Measurements from ENCODE around the gene PGS1.
A peak's percentile ranks its signal among the peaks of the same experiment; 100 is the strongest.

PGS1 gene

DNA sequence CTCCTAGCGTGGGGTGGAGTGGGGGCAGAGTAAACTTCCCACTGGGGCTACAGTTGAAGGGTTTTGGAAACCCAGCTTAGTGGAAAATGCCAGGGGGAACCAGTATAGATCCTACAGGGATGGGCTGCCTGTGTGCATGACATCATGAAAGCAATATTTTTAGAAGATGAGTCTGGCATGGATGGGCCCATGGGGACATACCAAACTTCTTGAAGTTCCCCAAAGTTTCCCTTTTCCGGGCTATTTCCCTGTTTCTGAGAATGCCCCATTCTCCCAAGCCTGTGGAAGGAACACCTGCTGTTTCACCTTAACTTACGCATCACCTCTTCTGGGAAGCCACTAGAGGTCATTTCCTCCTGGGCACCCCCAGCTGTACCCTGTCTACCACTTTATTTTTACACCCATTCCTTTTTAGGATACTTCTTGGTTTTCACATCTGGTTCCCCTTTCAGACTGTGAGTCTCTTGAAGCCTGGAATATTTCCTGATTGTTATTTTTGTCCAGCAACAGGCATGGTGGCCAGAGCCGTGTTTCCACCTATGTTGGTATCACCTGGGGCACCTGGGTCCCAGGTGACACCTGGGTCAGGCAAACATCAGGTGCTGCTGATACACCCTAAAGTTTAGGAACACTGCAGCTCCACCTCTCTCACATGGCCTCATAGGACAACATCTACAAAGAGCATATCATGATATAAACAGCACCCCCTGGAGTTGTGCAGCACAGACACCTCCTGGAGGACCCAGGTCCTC, 28.4 kb upstream of the PGS1 start:
- Histone ChIP-seq H3K27ac (ENCODE audit: low read length) (peak overlapping the region; percentile 20), H3K4me1 (ENCODE audit: control insufficient read depth in 1 of 2, insufficient read depth in 2 of 2, low read length in 2 of 2) (peaks cover 20 to 23% of the 10 kb centered on the region in 2 donors), H3K27me3 (ENCODE audit: low read depth, low read length) (no peaks in the 10 kb centered on the region), H3K36me3 (ENCODE audit: control insufficient read depth in 1 of 2, insufficient read depth in 2 of 2, low read length in 2 of 2) (no peaks in the 10 kb centered on the region), H3K9me3 (ENCODE audit: control insufficient read depth in 1 of 2, low read length in 2 of 2) (no peaks in the 10 kb centered on the region), H3K4me3 (ENCODE audit: low read depth in 1 of 2, low read length in 2 of 2) (no peak overlapping the region)

DNA sequence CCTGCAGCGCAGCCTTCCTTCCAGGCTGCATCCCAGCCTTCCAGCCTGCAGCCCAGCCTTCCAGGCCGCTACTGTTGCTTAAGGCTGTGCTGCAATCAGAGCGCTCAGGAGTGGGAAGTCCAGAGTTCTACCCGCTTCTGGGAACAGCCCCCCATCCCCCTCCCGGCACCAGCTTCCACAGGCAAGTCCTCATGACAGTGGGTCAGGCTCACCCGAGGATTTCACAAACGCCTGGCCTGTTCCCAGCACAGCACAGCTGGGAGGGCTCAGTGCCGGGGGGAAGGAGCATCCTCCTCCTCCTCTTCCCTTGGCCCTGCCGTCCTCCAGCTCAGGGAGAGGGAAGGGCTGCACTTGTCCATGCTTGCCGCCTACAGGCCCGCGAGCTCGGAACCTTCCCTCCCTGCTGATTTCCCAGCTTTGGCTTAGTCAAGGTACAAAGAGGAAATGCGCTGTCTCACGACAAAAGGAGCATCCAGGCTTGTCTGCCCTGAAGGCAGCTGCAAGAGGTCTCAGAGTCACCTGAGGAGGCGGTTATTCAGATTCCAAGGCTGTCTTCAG, 26.9 kb upstream of the PGS1 start:
- H3K9me3 ChIP-seq (ENCODE audit: control insufficient read depth in 1 of 2, low read length in 2 of 2): no peaks in the 10 kb centered on the region
- H3K36me3 ChIP-seq (ENCODE audit: control insufficient read depth in 1 of 2, insufficient read depth in 2 of 2, low read length in 2 of 2): peaks cover 0 to 9% of the 10 kb centered on the region in 2 donors
- peaks cover 30 to 36% of the 10 kb centered on the region in 2 donors for H3K4me1 ChIP-seq (ENCODE audit: control insufficient read depth in 1 of 2, insufficient read depth in 2 of 2, low read length in 2 of 2)
- no peaks in the 10 kb centered on the region for H3K27me3 ChIP-seq (ENCODE audit: low read depth, low read length)
- H3K27ac ChIP-seq (ENCODE audit: low read length): peak overlapping the region; percentile 97
- H3K4me3 ChIP-seq (ENCODE audit: low read depth in 1 of 2, low read length in 2 of 2): peak overlapping the region in 1 of 2 donors; percentile 13

- H3K4me1 ChIP-seq (ENCODE audit: control insufficient read depth in 1 of 2, insufficient read depth in 2 of 2, low read length in 2 of 2): peaks cover 30 to 53% of the 10 kb centered on the region in 2 donors
- H3K4me3 ChIP-seq (ENCODE audit: low read depth in 1 of 2, low read length in 2 of 2): peak overlapping the region; percentile 28 to 53
- peak overlapping the region; percentile 81 for H3K27ac ChIP-seq (ENCODE audit: low read length)
- peaks cover 14 to 29% of the 10 kb centered on the region in 2 donors for H3K36me3 ChIP-seq (ENCODE audit: control insufficient read depth in 1 of 2, insufficient read depth in 2 of 2, low read length in 2 of 2)
- no peaks in the 10 kb centered on the region for H3K27me3 ChIP-seq (ENCODE audit: low read depth, low read length)
- H3K9me3 ChIP-seq (ENCODE audit: control insufficient read depth in 1 of 2, low read length in 2 of 2): no peaks in the 10 kb centered on the region
Observed at GRCh38 chr17:78353834-78354233, 24.6 kb upstream of the PGS1 start.

GRCh38 chr17:78355045-78355641, 23.3 kb upstream of the PGS1 start:
- Histone ChIP-seq H3K27me3 (ENCODE audit: low read depth, low read length) (no peaks in the 10 kb centered on the region), H3K9me3 (ENCODE audit: control insufficient read depth in 1 of 2, low read length in 2 of 2) (no peaks in the 10 kb centered on the region), H3K27ac (ENCODE audit: low read length) (peak overlapping the region; percentile 58), H3K36me3 (ENCODE audit: control insufficient read depth in 1 of 2, insufficient read depth in 2 of 2, low read length in 2 of 2) (peaks cover 14 to 29% of the 10 kb centered on the region in 2 donors), H3K4me3 (ENCODE audit: low read depth in 1 of 2, low read length in 2 of 2) (no peak overlapping the region), H3K4me1 (ENCODE audit: control insufficient read depth in 1 of 2, insufficient read depth in 2 of 2, low read length in 2 of 2) (peaks cover 30 to 53% of the 10 kb centered on the region in 2 donors)

GRCh38 chr17:78355701-78356100, 22.7 kb upstream of the PGS1 start:
- peaks cover 30 to 53% of the 10 kb centered on the region in 2 donors for H3K4me1 ChIP-seq (ENCODE audit: control insufficient read depth in 1 of 2, insufficient read depth in 2 of 2, low read length in 2 of 2)
- peaks cover 14 to 29% of the 10 kb centered on the region in 2 donors for H3K36me3 ChIP-seq (ENCODE audit: control insufficient read depth in 1 of 2, insufficient read depth in 2 of 2, low read length in 2 of 2)
- H3K27me3 ChIP-seq (ENCODE audit: low read depth, low read length): no peaks in the 10 kb centered on the region
- peak overlapping the region in 1 of 2 donors; percentile 23 for H3K4me3 ChIP-seq (ENCODE audit: low read depth in 1 of 2, low read length in 2 of 2)
- peak overlapping the region; percentile 58 for H3K27ac ChIP-seq (ENCODE audit: low read length)
- no peaks in the 10 kb centered on the region for H3K9me3 ChIP-seq (ENCODE audit: control insufficient read depth in 1 of 2, low read length in 2 of 2)

GRCh38 chr17:78356101-78356713, 22.2 kb upstream of the PGS1 start:
- Histone ChIP-seq H3K36me3 (ENCODE audit: control insufficient read depth in 1 of 2, insufficient read depth in 2 of 2, low read length in 2 of 2) (peaks cover 14 to 29% of the 10 kb centered on the region in 2 donors), H3K9me3 (ENCODE audit: control insufficient read depth in 1 of 2, low read length in 2 of 2) (no peaks in the 10 kb centered on the region), H3K4me1 (ENCODE audit: control insufficient read depth in 1 of 2, insufficient read depth in 2 of 2, low read length in 2 of 2) (peaks cover 29 to 53% of the 10 kb centered on the region in 2 donors), H3K4me3 (ENCODE audit: low read depth in 1 of 2, low read length in 2 of 2) (peak overlapping the region; percentile 23 to 52), H3K27ac (ENCODE audit: low read length) (peak overlapping the region; percentile 58), H3K27me3 (ENCODE audit: low read depth, low read length) (no peaks in the 10 kb centered on the region)

DNA sequence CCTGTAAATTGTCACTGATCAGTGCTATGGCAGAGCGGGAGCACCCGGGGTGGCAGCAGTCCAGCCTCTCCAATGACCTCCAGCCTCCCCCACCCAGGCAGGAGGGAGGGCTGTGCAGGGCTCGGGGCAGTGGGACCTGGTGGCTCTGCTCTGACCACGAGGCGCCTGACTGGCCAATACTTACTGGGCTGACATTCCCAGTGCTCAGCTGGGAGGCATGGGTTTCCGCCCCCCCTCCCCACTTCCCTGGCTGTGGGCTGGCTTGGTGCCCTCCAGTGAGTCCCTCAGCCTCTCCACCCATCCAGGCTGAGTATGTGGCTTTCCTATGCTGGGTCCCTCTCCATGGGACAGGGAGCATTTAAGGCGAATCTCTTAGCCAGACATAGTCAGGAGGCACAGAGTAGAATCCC, 21.3 kb upstream of the PGS1 start:
- peak overlapping the region; percentile 90 to 98 for H3K4me3 ChIP-seq (ENCODE audit: low read depth in 1 of 2, low read length in 2 of 2)
- H3K4me1 ChIP-seq (ENCODE audit: control insufficient read depth in 1 of 2, insufficient read depth in 2 of 2, low read length in 2 of 2): peaks cover 20 to 46% of the 10 kb centered on the region in 2 donors
- H3K36me3 ChIP-seq (ENCODE audit: control insufficient read depth in 1 of 2, insufficient read depth in 2 of 2, low read length in 2 of 2): peaks cover 14 to 29% of the 10 kb centered on the region in 2 donors
- H3K9me3 ChIP-seq (ENCODE audit: control insufficient read depth in 1 of 2, low read length in 2 of 2): no peaks in the 10 kb centered on the region
- H3K27ac ChIP-seq (ENCODE audit: low read length): peak overlapping the region; percentile 64
- H3K27me3 ChIP-seq (ENCODE audit: low read depth, low read length): no peaks in the 10 kb centered on the region

GRCh38 chr17:78357672-78358537, 20.5 kb upstream of the PGS1 start:
- Histone ChIP-seq H3K27me3 (ENCODE audit: low read depth, low read length) (no peaks in the 10 kb centered on the region), H3K36me3 (ENCODE audit: control insufficient read depth in 1 of 2, insufficient read depth in 2 of 2, low read length in 2 of 2) (peaks cover 14 to 29% of the 10 kb centered on the region in 2 donors), H3K9me3 (ENCODE audit: control insufficient read depth in 1 of 2, low read length in 2 of 2) (no peaks in the 10 kb centered on the region), H3K27ac (ENCODE audit: low read length) (peak overlapping the region; percentile 64), H3K4me3 (ENCODE audit: low read depth in 1 of 2, low read length in 2 of 2) (peak overlapping the region; percentile 90 to 98), H3K4me1 (ENCODE audit: control insufficient read depth in 1 of 2, insufficient read depth in 2 of 2, low read length in 2 of 2) (peaks cover 16 to 42% of the 10 kb centered on the region in 2 donors)

- no peaks in the 10 kb centered on the region for H3K27me3 ChIP-seq (ENCODE audit: low read depth, low read length)
- peaks cover 12 to 39% of the 10 kb centered on the region in 2 donors for H3K4me1 ChIP-seq (ENCODE audit: control insufficient read depth in 1 of 2, insufficient read depth in 2 of 2, low read length in 2 of 2)
- H3K9me3 ChIP-seq (ENCODE audit: control insufficient read depth in 1 of 2, low read length in 2 of 2): no peaks in the 10 kb centered on the region
- peak overlapping the region; percentile 90 to 98 for H3K4me3 ChIP-seq (ENCODE audit: low read depth in 1 of 2, low read length in 2 of 2)
- H3K27ac ChIP-seq (ENCODE audit: low read length): peak overlapping the region; percentile 88
- peaks cover 14 to 29% of the 10 kb centered on the region in 2 donors for H3K36me3 ChIP-seq (ENCODE audit: control insufficient read depth in 1 of 2, insufficient read depth in 2 of 2, low read length in 2 of 2)
Observed at GRCh38 chr17:78358538-78359320, 19.7 kb upstream of the PGS1 start.
